ENCODE data around the gene BRD4. TPM values are rescaled to one million over a fixed set of nuclear protein-coding genes. Genes with fewer than 3 reads are reported as not detected.

The BRD4 gene
- polyA plus RNA-seq, 1 donor, result 35.7 TPM

GRCh38 chr19:15315101-15315500 lies 17.2 kb downstream of the BRD4 start:
- DNase-seq (ENCODE audit: low read depth), result no peak

DNA sequence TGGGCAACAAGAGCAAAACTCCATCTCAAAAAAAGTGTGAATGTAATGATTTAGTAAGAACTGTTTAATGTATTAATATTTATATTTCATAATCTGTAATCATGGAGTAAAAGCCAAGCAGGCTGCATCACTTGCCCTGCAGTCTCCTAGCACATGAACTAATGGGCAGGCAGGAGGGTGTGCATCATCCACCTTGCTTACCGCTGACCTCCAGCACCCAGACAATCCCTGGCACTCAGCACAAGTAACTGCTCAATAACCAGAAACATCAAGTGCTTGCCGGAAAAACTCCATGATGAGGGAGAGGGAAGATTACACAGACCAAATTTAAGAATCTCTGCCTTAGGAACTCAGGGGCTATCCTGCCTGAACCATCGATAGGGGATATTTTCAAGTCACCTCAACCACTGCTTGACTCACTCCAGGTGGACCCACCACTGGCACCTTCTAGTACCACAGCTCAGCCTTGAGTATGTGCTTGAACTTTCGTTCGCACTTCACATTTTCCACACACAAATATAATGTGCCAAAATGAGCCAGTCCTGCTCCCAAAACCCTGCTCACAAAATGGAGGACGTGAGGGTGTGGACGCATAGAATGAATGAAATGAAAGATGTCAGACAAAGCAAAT lies 18.6 kb downstream of the BRD4 start:
- no peak for DNase-seq (ENCODE audit: low read depth)

DNA sequence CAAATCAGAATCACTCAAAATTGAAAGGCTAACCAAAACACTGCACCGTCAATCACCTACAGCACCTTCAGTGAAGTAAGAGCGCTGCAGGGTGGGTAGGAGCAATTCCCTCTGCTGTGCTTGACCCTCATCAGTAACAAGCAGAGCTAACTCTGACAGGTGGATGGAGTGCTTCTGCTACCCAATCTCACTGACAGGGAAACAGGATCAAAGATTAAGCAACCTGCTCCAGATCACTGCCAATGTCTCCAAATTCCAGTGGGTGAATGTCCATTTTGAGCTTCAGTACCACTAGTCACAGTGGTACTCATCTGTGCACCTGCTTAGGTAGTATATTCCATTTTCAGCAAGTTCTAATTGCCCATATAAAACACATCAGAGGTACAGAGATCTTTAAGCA lies 25.2 kb downstream of the BRD4 start:
- no peak for DNase-seq (ENCODE audit: low read depth)

GRCh38 chr19:15305582-15306334 lies 26.6 kb downstream of the BRD4 start:
- no peak for DNase-seq (ENCODE audit: low read depth)

GRCh38 chr19:15304140-15304705 lies 28.1 kb downstream of the BRD4 start:
- DNase-seq (ENCODE audit: low read depth), result no peak

DNA sequence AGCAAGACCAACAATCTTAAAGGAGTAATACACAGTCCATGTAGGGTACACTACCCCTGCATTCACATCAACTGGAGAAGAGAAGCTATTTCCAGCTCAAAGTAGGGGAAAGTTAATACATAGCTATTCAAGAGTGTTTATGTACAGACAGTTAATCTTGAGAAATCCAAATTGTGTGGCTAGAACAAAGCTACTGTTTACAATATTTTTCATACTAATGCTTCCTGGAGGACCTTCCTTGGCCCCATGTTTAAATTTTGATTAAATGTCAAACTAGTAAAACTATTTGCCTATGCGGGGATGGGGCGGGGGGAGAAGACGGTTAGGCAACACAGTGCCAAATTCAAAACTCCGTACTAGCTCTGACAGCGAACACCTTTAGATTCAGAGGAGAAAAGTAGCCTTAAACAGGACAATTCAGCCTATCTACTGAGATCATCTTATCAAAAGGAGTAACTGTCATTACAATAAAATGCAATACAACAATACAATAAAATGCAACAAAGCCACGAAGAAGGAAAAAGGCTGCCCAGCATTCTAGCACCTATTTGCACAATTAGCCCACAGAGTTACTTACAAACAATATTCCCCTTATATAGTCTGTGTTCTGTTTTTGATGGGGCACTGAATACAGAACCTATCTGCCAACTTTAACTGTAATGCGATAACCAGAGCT lies 29.1 kb downstream of the BRD4 start:
- no peak for DNase-seq (ENCODE audit: low read depth)

DNA sequence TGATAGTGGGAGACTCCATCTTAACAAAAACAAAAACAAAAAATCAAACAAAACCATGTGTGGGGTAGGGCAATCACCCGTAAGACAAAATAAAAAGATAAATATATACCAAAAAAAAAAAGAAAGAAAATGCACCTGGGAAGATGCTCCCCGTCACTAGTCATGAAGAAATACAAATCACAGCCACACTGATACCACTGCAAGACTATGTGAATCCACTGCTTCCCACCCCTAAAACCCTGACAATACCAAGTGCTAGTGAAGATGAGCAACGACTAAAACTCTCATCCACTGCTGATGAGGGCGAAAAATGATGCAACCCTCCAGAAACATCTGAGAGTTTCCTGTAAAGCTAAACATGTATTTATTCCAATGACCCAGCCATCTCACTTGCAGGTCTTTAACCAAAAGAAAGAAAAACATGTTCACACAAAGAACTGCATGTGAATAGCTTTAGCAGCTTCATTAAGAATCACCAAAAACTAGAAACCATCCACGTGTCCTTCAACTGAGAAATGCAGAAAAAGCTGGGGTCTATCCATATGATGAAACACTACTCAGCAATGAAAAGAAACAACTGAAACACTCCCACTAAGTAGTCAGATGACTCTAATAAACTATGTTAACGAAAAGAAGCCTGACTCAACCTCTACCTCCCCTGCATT lies 31.7 kb downstream of the BRD4 start:
- DNase-seq (ENCODE audit: low read depth), result no peak

DNA sequence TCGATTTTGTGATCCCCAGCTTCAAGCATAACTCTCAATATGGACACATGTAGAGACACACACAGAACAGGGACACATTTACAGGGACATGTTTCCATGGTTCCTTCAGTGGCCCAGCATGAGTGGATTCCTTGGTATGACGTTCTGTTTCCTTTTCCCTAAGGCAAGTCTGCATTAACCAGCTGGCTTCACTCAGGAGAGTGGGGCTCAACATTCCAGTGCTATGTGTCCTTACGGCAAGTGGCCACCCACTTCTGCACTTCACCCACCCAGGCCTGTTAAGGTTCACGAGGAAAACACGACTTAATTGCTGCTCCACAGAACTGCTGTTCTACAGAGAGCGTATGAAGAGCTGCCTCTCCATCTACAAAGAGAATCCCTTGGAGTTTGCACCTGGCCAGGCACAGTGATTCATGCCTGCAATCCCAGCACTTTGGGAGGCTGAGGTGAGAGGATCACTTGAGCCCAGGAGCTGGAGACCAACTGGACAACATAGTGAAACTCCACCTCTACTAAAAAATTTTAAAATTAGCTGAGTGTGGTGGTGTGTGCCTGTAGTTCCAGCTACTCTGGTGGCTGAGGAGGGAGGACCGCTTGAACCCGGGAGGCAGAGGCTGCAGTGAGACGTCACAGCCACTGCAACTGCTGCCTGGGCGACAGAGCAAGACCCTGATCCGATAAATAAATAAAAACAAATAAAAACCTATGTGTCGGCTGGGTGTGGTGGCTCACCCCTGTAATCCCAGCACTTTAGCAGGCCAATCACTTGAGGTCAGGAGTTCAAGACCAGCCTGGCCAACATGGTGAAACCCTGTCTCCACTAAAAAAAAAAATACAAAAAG lies 32.5 kb downstream of the BRD4 start:
- DNase-seq (ENCODE audit: low read depth), result no peak

DNA sequence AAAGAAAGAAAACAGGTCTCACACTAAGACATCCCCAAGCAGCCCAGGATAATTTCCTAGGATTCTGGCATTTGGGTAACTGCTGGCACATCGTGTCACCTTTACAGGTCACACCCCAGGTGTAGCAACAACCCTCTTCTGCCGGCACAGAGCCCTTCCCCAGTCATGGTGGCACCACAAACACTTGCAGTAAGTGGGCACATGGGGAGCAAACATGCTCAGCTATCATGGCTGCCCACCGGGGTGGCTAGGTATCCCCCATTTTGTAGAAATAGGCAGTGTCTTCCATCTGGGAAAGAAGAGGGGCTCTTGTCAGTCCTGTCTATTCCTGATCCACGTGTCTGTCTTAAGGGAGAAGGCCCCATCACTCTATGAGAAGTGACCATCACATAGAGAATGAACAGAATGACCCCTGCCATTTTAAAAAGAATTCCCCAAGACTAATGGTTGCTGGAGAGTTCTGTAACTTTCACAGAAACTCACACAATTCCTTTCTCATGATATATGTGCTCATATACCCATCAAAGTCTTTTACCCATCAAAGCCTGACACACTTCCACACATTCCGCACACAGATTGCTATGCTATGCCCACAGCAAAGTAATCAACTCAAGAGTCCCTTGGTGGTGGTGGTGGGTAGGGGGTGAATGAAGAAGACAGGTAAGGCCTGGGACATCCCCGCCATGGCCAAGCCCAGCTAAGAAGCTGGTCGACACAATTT lies 33.3 kb downstream of the BRD4 start:
- DNase-seq (ENCODE audit: low read depth), result no peak

- no peak for DNase-seq (ENCODE audit: low read depth)
These were observed 34.7 kb downstream of the BRD4 start for GRCh38 chr19:15297416-15298224.

DNA sequence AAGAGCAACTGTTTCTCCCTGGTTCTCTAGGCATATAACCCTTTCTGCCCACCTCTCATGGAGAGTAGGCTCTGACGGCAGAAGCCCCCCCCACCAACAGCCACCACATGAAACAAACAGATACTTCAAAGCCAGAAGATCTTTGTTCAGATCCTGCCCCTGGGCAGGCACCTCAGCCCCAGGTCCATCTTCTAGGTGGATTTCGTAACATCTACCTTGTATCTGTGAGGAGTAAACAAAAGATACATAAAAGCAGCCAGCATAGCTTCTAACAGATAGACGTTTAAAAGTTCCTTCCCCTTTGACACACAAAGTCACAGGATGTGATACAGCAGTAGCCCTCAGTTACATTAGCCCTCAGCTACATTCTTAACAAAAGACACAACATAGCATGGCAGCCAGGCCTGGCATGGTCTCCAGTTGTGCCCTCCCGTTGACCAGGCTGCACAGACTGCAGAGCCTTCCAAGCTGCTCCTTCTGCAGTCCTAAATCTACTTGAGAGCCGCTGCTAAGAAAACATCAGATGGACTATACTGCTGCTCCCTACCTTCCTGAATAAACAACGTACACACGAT lies 35.4 kb downstream of the BRD4 start:
- DNase-seq (ENCODE audit: low read depth), result no peak

- no peak for DNase-seq (ENCODE audit: low read depth)
These were observed 36.0 kb downstream of the BRD4 start for GRCh38 chr19:15296353-15296752.

DNA sequence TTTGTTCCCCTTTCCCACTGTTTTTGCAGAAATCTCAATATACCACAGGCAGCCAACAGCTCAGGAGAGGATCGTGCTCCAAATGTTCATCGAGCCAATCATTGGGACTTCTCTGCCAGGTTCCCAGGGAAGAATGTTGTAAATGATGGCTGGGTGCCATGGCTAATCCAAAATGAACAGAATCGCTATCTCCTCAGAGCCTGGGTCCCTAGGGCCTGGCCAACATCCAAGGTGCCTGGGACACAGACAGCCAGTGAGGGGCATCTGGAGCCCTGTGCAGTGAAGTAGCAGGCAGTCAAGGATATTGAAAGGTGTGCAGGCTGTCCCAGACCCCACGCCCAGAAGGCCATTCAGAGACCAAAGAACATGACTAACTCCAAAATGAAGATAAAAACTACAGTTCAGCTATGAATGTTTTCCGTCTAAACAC lies 37.8 kb downstream of the BRD4 start:
- no peak for DNase-seq (ENCODE audit: low read depth)

DNA sequence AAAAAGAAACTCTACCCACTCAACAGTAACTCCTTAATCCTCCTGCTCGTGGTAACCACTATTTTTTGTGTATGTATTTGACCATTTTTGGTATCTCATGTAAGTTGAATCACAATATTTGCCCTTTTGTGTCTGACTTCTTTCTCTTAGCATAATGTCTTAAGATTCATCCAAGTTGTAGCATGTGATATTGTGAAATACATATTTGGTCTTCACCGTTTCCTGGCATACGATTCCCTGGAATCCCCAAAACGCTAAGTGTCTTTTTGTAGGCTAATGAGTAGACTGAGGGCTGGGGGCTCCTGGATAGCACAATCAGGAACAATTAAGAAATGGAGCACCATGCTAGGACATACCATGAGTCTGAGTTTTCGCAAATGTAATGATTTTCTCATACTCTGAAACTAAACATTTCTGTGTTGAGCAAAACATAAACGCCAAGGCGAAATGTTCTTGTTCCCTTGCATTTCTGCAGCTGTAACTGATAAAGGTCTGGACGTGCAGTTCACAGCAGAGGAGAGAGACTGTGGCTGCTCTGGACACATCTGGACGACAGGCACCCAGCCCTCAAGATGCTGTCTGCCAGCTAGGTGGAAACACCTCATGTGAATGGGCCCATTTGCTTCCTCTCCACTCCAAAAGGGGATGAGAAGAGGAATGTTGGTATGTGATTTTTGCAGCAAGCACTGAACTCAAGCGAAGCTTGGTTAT lies 38.4 kb downstream of the BRD4 start:
- no peak for DNase-seq (ENCODE audit: low read depth)

DNA sequence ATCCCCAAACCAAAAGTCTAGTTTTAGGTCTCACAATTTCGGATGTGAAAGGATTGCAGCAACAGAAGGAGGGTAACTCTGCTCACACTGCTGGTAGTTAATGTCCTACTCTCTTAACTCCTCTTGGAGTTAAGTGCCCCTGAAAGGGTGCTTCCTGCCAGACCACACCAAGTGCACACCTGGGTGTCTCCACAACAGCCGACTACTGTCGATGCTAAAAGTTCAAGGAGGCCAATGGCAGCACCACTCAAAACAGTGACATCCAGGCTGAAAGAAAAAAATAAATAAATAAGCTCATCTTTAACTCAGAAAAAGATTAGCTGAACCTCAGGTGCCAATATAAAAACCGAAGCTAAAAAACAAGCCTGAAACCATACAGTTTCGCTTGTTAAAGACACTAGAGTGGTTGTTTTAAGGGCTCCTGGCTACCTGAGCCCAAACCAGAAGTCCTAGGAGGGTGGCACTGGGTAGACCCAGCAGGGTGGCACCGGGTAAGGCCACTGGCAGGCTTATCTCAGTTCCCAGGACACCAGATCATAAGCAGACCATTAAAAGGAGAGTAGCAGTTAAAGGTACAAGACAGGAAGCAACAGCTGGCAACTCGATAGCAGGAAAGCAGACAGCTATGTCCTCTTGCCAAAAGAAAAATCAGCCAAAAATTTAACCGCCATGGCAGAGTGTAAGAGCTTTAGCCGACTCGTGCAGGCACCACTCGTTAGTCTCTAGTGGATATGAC lies 39.3 kb downstream of the BRD4 start:
- no peak for DNase-seq (ENCODE audit: low read depth)

DNA sequence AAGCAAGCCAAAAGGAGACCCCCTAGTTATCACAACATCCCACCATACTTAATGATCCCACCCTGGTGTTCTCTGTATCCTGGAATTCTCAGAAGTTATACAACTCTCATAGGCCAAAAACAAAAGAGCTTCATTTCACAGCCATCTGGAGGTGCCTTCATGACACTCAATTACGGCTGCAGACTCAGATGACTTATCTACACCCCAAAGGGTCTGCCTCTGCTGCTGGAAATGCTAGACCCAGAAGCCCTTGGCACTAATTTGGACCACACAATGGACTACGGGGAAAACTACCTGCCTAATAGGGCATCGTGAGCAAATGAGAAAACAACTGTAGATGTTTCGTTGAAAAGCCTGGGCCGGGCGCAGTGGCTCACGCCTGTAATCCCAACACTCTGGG lies 40.2 kb downstream of the BRD4 start:
- DNase-seq (ENCODE audit: low read depth), result no peak

DNA sequence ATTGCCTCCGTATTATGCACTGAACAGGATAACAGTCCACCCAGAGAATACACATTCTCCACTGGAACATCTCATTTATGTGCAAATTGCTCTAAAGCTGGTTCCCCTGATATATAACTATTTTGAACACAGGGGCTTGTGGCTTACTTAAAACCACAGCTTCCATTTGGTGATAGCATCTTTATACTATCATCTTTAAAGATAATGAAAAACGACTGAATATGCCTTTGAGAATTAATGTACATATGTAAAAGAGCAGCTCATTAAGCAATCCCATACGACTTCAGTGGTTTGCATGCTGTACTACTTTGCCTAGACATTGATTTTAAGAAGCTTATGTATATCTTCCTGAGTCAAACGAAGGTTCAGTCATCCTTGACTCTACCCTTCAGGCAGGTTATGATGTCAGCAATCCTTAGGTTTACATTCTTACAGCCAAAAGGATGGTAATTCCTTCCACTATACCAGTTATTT lies 40.8 kb downstream of the BRD4 start:
- no peak for DNase-seq (ENCODE audit: low read depth)

DNA sequence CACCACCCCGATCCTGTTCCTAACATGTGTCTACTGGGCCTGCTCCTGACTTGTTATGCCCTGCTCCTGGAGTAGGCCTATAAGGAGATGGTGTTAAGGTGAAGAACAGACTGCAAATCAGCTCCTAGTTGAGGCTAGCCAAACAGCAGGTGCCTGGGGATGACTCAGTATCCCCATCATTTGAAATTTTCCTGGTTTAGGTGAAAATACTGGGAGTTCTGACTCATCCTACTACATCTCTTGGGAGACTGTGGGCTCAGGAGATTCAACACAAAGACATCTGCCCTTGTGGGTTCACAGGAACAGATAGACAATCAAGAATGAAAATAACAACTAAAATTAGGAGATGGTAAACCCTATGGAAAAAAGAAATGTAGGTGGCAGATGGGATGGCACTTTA lies 41.2 kb downstream of the BRD4 start:
- DNase-seq (ENCODE audit: low read depth), result no peak
